ENCODE results near the gene DEK. TPM values are rescaled to one million over a fixed set of nuclear protein-coding genes. Genes with fewer than 3 reads are reported as not detected.

The DEK gene
- total RNA-seq, 1 donor from 2014 or later = 33.8 TPM

DNA sequence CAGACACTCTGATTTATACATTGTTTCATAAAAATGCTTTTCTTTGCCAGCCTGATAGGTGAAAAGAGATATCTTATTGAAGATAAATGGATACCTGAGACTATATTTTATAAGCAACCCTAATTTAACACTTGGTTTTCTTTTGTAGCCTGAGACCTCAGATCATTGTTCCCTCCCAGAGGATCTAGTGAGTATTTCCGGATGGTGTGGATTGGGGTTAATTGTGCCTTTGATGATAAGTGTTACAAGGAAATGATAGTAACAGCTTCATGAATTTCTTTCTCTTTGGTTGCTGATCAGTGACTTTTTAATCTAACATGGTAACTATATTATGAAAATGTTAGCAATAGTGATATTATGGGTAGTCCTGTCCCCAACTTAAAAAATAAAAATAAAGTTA is 78.7 kb downstream of the DEK start:
- no peak overlapping the region for H3K27ac Mint-ChIP-seq (ENCODE audit: unreplicated experiment)
- no peaks in the 10 kb centered on the region for H3K4me1 Mint-ChIP-seq (ENCODE audit: low read depth, unreplicated experiment)
- DNase-seq = no peak
- no peaks in the 10 kb centered on the region for H3K27me3 Mint-ChIP-seq (ENCODE audit: unreplicated experiment)
- H3K4me3 Mint-ChIP-seq (ENCODE audit: unreplicated experiment) = no peak overlapping the region
- peaks cover 1% of the 10 kb centered on the region for H3K9me3 Mint-ChIP-seq (ENCODE audit: unreplicated experiment)
- TF ChIP-seq, protein P1, sequence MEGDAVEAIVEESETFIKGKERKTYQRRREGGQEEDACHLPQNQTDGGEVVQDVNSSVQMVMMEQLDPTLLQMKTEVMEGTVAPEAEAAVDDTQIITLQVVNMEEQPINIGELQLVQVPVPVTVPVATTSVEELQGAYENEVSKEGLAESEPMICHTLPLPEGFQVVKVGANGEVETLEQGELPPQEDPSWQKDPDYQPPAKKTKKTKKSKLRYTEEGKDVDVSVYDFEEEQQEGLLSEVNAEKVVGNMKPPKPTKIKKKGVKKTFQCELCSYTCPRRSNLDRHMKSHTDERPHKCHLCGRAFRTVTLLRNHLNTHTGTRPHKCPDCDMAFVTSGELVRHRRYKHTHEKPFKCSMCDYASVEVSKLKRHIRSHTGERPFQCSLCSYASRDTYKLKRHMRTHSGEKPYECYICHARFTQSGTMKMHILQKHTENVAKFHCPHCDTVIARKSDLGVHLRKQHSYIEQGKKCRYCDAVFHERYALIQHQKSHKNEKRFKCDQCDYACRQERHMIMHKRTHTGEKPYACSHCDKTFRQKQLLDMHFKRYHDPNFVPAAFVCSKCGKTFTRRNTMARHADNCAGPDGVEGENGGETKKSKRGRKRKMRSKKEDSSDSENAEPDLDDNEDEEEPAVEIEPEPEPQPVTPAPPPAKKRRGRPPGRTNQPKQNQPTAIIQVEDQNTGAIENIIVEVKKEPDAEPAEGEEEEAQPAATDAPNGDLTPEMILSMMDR (IDR thresholded peaks at IDR 0.05; ENCODE audit: partially characterized antibody, unreplicated experiment) = no peak
- no peaks in the 10 kb centered on the region for H3K36me3 Mint-ChIP-seq (ENCODE audit: unreplicated experiment)

DNA sequence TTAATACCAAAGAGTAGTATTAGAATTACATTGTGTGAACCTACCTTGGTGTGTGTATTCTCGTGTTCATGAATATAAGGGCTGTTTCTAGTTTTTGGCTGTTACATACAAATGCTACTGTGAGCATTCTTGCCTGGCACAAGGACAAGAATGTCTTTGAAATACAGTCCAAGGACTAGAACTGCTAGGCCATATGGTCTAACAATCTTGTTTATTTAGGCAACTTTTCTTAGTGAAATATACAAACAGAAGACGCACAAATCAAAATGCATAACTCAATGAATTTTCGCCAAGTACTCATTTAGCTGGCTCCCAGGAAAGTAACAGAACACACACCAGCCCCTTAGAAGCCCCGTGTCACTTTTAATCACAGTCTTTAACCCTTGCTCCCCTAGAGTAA is 80.6 kb downstream of the DEK start:
- no peak for DNase-seq
- H3K27ac Mint-ChIP-seq (ENCODE audit: unreplicated experiment) = no peak overlapping the region
- H3K4me1 Mint-ChIP-seq (ENCODE audit: low read depth, unreplicated experiment) = no peaks in the 10 kb centered on the region
- H3K4me3 Mint-ChIP-seq (ENCODE audit: unreplicated experiment) = no peak overlapping the region
- H3K36me3 Mint-ChIP-seq (ENCODE audit: unreplicated experiment) = no peaks in the 10 kb centered on the region
- H3K9me3 Mint-ChIP-seq (ENCODE audit: unreplicated experiment) = peaks cover 1% of the 10 kb centered on the region
- TF ChIP-seq, protein P1 (IDR thresholded peaks at IDR 0.05; ENCODE audit: partially characterized antibody, unreplicated experiment) = no peak
- no peaks in the 10 kb centered on the region for H3K27me3 Mint-ChIP-seq (ENCODE audit: unreplicated experiment)

DNA sequence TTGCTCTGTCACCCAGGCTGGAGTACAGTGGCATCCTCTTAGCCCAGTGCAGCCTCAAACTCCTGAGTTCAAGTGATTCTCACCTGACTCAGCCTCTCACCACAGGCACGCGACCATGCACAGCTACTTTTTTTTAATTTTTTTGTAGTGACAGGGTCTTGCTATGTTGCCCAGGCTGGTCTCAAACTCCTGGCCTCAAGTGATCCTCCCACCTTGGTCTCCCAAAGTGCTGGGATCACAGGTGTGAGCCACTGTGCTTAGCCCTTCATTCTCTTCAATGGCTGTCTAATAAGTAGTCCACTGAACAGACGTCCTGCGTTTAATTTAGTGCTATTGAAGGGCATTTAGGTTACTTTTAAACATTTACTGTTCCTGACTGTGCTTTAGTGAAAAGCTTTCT is 81.8 kb downstream of the DEK start:
- Mint-ChIP-seq H3K4me3 (ENCODE audit: unreplicated experiment) (no peak overlapping the region), H3K9me3 (ENCODE audit: unreplicated experiment) (peaks cover 1% of the 10 kb centered on the region), H3K36me3 (ENCODE audit: unreplicated experiment) (no peaks in the 10 kb centered on the region), H3K27me3 (ENCODE audit: unreplicated experiment) (no peaks in the 10 kb centered on the region), H3K4me1 (ENCODE audit: low read depth, unreplicated experiment) (no peaks in the 10 kb centered on the region), H3K27ac (ENCODE audit: unreplicated experiment) (no peak overlapping the region)
- TF ChIP-seq, protein P1 (IDR thresholded peaks at IDR 0.05; ENCODE audit: partially characterized antibody, unreplicated experiment) = no peak
- no peak for DNase-seq

DNA sequence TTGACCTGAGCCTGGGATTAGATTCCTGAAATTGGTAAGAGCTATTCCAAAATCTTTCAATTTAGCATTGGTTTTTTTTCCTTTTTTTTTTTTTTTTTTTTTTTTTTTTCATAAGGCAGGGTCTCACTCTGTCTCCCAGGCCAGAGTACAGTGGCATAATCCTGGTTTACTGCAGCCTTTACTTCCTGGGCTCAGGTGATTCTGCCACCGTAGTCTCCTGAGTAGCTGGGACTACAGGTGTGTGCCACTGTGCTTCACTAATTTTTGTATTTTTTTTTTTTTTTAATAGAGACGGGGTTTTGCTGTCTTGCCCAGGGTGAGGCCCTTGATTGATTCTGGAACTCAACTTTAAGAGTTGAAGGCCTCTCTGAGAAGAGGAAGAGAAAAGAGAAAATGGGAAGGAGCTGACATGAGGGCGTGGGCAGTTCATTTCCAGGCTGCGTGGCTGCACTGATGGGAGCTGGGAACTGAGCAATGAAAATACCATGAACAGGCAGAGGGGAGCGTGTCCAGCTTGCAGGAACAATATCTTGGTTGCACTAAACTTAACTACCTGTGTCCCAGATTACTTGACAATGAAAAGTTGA is 84.5 kb downstream of the DEK start:
- TF ChIP-seq, protein P1 (IDR thresholded peaks at IDR 0.05; ENCODE audit: partially characterized antibody, unreplicated experiment) = no peak
- Mint-ChIP-seq H3K27me3 (ENCODE audit: unreplicated experiment) (no peaks in the 10 kb centered on the region), H3K4me3 (ENCODE audit: unreplicated experiment) (no peak overlapping the region), H3K9me3 (ENCODE audit: unreplicated experiment) (peaks cover 1% of the 10 kb centered on the region), H3K36me3 (ENCODE audit: unreplicated experiment) (peaks cover 12% of the 10 kb centered on the region), H3K27ac (ENCODE audit: unreplicated experiment) (no peak overlapping the region), H3K4me1 (ENCODE audit: low read depth, unreplicated experiment) (no peaks in the 10 kb centered on the region)
- DNase-seq = no peak

DNA sequence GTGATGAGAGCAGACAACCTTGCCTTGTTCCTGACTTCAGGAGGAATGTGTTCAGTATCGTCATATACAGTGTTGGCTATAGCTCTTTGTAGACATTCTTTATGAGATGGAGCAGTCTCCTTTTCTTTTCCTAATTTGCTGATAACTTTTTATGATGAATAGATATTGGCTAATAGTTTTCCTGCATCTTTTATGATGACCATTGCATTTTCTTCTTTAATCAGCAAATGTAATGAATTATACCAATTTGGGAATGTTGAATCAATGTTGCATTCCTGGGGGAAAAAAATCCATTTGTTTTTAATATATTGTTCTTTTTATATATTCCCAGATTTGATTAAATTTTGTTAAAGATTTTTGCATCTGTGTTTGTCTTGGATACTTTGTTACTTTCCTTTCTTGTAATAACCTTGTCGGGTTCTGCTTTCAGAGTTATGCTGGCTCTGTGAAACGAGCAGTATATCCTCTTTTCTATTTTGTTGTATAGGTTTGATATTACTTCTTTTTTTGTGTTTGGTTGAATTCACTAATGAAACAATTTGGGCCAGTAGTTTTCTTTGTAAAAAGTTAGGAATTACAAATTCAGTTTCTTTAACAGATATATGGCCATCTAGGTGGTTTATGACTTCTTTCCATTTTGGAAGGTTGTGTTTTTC is 85.2 kb downstream of the DEK start:
- DNase-seq = no peak
- Mint-ChIP-seq H3K36me3 (ENCODE audit: unreplicated experiment) (peaks cover 19% of the 10 kb centered on the region), H3K4me3 (ENCODE audit: unreplicated experiment) (no peak overlapping the region), H3K27me3 (ENCODE audit: unreplicated experiment) (no peaks in the 10 kb centered on the region), H3K9me3 (ENCODE audit: unreplicated experiment) (peaks cover 1% of the 10 kb centered on the region), H3K4me1 (ENCODE audit: low read depth, unreplicated experiment) (no peaks in the 10 kb centered on the region), H3K27ac (ENCODE audit: unreplicated experiment) (no peak overlapping the region)
- TF ChIP-seq, protein P1 (IDR thresholded peaks at IDR 0.05; ENCODE audit: partially characterized antibody, unreplicated experiment) = no peak
